ENCODE measurements around the gene CDC5L.

DNA sequence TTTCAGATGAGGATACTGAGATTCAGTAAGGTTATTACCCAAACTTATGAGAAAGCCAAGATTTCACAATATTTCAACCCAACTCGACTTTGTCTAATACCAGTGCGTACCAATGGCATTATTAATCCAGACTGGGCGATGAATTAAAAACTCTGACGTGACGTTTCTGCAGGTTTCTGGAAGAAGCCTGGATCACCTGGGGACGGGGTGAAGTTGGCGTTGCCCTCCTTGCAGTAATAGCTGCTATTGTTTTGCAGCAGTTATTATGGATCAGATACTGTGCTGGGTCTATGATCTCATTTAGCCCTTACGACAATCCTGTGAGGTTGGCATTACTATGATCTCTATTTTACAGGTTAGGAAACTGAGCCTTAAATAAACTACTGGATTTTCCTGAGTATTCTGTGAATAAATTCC is 569 bp upstream of the CDC5L start:
- TF ChIP-seq, protein P1, sequence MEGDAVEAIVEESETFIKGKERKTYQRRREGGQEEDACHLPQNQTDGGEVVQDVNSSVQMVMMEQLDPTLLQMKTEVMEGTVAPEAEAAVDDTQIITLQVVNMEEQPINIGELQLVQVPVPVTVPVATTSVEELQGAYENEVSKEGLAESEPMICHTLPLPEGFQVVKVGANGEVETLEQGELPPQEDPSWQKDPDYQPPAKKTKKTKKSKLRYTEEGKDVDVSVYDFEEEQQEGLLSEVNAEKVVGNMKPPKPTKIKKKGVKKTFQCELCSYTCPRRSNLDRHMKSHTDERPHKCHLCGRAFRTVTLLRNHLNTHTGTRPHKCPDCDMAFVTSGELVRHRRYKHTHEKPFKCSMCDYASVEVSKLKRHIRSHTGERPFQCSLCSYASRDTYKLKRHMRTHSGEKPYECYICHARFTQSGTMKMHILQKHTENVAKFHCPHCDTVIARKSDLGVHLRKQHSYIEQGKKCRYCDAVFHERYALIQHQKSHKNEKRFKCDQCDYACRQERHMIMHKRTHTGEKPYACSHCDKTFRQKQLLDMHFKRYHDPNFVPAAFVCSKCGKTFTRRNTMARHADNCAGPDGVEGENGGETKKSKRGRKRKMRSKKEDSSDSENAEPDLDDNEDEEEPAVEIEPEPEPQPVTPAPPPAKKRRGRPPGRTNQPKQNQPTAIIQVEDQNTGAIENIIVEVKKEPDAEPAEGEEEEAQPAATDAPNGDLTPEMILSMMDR (IDR thresholded peaks at IDR 0.05): no peak
- TF ChIP-seq POLR2A (IDR thresholded peaks at IDR 0.05): no peak

Data from lower leg skin (tissue), 3 donors.